Mesenteric fat pad (tissue), 1 donor: ENCODE measurements around the gene PTAR1. TPM values are rescaled to one million over a fixed set of nuclear protein-coding genes. Genes with fewer than 3 reads are reported as not detected.
"Not testable (repeated sequence)": the region's sequence is repeated elsewhere in the genome, so short reads cannot be mapped to it uniquely, and the experiment has no call there.

Experiments
- DNase-seq: peaks from one replicate; pipeline ENCODE4 v3.0.0-alpha.2; 2020; ENCODE audit warnings: low spot score
- long read RNA-seq: library from polyadenylated mRNA; unstranded; transcript quantifications from one replicate; pipeline ENCODE4 v2.0.0, GENCODE V29; 2020
- total RNA-seq: library from RNA; stranded (reverse); fragmentation: NEBNext Ultra II Directional; extraction: Animal tissue kit (Norgen Biotek cat#: 25700); gene quantifications from one replicate; pipeline ENCODE4 v1.2.1, GENCODE V29; 2021
- donor health status: DM: yes; HTN: yes; CAD: no.

PTAR1 gene, protein sequence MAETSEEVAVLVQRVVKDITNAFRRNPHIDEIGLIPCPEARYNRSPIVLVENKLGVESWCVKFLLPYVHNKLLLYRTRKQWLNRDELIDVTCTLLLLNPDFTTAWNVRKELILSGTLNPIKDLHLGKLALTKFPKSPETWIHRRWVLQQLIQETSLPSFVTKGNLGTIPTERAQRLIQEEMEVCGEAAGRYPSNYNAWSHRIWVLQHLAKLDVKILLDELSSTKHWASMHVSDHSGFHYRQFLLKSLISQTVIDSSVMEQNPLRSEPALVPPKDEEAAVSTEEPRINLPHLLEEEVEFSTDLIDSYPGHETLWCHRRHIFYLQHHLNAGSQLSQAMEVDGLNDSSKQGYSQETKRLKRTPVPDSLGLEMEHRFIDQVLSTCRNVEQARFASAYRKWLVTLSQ
- total RNA-seq: 51.6 TPM
- long read RNA-seq, transcript PTAR1-205 (2 exons, 1,689 nt): major isoform, 5 of 13 reads
- long read RNA-seq, partial matches to known transcripts: 1 of 13 reads
- long read RNA-seq, other reads (novel, unspliced or antisense): 6 of 13 reads

DNA sequence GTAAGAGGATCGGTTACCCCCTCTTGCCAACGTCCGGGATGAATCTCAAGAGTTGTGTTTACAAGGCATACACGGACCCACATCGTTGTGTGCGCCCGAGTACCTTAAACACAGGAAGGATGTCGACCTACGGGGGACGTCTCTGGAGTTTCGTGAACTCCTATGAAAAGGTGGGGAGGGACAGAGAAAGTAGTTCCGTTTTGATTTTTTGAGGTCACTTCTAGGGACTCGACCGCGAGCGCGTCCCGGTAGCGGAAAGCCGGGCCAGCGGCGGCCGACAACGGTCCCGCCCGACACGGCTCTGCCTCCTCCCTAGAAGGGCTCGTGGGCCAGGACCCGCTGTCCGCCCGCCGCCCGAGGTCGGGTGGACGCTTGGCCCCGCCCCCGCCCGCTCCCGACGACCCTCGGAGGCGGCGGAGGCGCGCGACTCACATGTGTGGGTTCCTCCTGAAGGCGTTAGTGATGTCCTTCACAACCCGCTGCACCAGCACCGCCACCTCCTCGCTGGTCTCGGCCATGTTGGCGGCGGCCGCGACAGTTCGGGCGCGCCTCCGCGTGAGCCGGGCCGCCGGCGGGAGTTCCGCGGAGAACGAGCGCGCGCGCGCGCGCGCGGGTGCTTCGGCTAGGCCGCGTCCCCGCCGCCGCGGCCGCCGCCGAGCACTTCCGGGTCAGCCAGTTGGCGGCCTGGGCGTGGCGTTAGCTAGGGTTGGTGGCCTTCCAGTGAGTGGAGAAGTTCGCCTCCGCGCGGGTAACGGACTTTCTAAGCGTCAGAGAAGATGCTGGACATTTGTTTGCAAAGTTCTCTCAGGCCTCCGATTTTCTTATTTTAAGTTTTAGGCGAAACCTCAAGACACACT lies at the start of gene PTAR1:
PTAR1 (minus strand) TSS at position 591 of the 857 bp plus-strand sequence; CDS start at position 518, 73 bp downstream.
- peak; percentile 97 for DNase-seq

DNA sequence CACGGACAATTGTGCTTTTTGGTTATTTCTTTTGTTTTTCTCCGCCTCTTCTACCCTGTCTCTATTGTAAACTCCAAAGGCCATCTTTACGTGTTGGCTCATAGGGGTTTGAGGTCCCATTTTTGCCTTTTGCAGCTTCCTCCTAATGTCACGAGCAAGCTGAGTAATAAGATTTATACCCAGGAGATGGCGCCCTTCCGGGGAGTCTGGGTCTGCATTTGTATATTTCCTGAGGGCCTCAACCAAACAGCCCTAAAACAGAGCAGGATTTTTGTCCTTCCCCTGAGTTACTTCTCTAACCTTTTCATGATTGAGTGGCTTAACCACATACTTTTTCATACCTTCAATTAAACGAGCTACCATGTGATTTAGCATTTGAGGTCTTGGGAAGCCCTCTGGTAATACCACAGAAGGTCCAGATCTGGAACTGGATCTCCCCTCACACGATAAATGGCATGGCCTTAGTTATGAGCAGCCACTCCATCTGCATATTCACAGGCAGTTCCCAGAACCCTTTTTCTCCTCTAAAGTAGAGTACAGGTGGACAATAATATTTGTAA lies 49.6 kb upstream of the PTAR1 start:
- DNase-seq: no peak

DNA sequence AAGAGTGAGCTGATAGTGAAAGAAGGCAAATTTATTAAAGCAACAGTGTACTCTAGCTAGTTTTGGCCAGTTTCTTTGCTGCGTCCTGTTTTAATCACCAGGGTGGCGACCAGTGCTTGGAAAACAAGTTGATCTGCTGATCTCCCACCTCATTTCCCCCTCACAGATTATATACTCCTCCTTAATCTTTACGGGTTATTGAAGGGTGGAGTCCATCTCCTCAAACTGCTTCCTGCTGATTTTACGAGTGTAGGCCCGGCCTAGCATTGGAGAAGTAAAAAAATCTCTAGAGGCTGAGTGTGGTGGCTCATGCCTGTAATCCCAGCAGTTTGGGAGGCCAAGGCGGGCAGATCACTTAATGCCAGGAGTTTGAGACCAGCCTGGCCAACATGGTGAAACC lies 46.8 kb upstream of the PTAR1 start:
- DNase-seq: no peak

DNA sequence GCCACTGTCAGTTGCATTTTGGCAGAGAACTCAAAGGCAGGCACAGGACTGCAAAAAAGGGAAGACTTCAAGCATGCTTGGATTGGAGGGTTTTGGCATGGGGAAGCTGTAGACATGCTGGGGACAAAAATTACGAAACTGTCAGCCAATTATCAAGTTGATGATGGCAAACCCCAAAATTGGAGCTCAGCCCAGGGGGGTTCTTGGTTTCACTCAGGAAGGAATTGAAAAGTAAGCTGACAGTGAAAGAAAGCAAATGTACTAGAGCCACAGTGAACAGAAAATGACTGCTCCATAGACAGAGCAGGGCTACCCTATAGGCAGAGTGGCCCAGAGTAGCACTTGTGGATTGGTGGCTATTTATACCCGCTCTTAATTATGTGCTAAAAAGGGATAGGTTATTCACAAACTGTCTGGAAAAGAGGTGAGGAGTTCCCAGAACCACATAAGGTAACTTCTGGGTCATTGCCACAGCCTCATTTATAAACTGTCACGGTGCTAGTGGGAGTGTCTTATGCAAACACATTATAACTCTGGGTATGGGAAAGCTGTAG lies 46.2 kb upstream of the PTAR1 start:
- DNase-seq: no peak

DNA sequence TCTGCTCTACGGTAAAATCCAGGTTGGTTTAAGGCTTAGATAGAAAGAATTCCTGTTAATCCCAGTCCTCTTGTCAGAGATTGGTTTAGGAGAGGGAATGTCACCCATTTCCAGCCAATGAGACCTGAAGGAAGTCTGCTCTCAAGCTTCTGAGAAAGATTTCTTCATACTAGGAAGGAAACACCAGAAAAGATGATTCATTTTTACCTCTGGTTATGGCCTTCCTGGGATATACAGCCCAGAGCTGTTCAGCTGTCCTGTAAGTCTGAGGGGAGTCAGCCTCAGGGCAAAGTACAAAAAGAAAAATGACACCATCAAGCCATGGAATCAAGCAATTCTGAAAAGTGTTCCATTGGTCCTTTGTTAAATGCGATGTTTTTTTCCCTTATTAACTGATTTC lies 42.2 kb upstream of the PTAR1 start:
- DNase-seq: no peak

DNA sequence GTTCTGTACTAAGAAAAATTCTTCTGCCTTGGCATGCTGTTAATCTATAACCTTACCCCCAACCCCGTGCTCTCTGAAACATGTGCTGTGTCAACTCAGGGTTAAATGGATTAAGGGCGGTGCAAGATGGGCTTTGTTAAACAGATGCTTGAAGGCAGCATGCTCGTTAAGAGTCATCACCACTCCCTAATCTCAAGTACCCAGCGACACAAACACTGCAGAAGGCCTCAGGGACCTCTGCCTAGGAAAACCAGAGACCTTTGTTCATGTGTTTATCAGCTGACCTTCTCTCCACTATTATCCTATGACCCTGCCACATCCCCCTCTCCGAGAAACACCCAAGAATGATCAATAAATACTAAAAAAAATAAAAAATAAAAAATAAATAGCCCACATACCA lies 40.2 kb upstream of the PTAR1 start:
- not testable (repeated sequence) for DNase-seq

DNA sequence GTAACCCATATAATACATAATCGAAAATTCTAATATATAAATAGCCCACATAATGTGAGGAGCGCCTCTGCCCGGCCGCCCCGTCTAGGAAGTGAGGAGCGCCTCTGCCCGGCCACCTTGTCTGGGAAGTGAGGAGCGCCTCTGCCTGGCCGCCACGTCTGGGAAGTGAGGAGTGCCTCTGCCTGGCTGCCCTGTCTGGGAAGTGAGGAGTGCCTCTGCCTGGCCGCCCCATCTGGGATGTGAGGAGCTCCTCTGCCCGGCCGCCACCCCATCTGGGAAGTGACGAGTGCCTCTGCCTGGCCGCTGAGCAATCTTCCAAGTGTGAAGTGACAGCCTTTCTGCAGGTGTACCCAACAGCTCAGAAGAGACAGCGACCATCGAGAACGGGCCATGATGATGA lies 39.7 kb upstream of the PTAR1 start:
- not testable (repeated sequence) for DNase-seq

DNA sequence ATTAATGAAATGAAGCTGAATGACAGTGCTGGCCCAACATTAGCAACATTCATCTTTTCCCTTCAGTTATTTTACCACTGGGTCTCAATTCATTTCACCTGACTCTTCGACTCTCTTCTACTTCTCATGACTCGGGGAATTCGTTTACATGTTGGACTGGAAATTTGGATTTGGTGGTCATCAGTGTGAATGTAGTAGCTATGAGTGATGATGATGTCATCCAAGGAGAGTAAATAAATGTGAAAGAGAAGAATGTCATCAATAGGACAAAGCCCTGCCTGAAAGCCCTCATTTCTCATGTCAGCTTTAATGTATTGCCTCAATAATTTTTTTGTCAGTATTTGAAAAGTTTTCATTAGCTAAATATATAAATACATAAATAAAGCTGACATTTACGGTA lies 38.9 kb upstream of the PTAR1 start:
- DNase-seq: no peak

DNA sequence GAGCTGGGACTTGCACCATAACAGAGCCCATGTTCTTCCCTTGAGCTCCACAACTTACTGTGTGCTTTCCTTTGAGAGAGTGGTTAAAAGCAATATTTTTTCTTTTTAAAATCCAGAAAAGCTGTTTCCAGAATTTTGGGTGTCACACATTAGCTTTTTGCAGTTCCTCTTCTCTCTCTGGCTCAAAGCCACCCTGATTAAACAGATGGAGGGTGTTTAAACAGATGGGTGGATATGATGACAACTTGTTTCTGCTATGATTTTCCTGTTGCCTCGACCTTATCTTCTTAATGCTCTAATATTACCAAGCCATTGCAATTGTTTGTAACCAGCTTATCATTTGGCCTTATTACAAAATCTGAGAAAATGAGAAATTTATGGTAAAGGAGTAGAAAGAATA lies 37.9 kb upstream of the PTAR1 start:
- DNase-seq: no peak

DNA sequence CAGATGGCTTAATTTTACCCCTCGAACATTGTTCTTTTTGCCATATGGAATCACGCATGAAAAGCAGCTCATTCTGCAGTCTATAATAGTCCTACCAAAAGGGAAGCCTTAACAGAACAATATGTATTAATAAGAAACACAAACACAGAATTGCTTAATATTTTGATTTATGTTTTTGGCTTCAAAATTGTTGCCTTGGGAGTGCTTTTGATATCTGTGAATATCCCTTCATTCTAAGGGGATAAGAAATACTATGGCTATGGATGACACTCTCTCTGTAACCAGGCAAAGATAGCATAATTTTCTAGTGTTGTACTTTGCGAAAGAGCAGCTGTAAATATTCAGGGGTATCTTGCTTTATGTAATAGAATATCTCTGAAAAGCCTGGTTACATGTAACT lies 34.5 kb upstream of the PTAR1 start:
- DNase-seq: no peak

DNA sequence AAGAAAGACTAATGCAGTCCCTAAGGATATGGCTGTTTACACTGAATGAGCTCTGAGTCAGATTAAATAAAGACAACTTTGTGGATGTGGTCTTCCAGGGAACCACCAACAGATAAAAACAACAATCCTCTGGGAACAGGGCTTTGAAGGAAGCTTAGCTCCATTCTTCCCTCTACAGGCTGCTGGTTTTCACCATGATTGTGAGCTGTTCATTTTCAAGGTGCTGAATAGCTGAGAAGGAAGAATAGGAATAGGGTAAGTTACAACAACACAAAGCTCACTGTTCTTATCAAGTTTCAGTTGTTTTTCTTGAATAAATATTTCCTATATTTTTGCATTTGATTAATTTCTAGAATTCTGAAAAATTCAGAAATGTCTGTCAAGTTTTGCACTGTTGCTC lies 25.9 kb upstream of the PTAR1 start:
- no peak for DNase-seq

DNA sequence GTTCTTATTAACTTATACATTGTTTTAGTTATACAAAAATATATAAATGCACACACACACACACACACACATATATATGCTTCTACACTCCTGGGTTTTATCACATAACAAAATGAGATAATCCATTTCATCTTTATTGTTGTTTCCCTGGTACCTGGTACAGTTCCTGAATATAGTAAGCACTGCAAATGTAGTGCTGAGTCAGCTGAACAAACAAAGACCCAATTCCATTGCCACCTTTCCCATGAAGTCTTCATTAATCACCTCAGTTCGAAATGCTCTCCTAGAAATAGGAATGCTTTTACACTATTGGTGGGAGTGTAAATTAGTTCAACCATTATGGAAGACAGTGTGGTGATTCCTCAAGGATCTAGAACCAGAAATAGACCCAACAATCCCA lies 13.4 kb upstream of the PTAR1 start:
- no peak for DNase-seq

DNA sequence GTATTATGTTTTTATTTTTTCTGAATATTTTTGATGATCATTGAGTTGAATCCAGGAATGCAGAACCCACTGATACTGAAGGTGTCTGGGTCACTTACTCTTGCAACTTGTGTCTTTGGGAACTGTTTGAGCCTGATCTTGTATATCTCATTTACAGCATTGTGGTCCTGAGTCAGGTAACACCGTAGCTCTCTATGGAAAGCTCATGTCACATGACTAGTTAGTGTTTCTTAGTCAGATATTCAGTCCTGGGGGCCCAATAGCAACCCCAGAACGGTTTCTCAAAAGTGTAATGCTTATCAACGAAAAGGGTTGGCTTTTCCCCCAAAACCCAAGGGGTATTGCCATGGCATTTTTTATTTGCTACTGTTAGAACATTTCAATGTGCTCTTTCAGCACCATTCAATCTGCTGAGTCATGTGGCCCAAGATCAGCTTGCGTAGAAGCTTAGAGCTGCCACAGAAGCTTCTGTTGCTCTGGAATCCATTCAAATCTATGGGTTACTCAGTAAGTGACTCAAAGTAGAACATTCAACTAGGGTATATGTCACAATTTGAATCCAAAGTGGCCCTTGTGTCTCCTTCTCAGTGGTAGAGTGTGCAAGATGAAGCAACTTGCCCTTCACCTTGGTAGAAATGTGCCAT lies 12.1 kb upstream of the PTAR1 start:
- no peak for DNase-seq

DNA sequence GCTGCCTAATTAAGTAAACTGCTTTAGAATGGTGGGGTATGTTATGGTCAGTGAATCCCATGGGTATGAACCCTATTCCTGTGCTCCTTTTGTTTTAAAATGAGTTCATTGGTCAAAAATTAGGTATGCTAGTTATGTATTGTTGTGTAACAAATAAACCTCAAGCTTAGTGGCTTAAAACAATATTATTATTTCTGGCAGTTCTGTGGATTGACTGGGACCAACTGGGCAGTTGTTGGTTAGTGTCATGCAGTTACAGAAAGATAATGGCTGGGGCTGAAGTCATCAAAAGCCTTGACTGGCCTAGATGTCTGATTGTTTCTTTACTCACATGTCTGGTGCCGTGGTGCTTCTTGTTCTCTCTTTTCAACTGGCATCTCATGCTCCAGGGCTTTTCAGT lies 8.9 kb upstream of the PTAR1 start:
- DNase-seq: no peak

DNA sequence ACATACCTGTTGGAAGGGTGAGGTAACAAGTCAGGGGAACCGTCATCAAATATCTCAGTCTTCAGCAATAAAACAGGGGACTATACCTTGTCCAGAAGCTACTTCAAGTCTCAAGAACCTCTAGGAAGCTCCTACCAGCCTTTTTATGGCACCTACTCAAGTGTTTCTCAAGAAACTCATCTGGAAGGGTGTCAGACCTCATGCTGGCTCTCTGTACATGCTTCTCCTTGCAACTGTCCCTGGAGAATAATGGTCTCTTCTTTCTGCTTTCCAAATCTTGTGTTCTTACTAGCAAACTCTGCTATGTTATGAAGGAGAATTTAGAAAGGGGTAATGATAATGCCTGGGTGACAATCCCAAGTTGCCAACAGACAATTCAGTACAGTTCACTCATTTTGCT lies 8.3 kb upstream of the PTAR1 start:
- DNase-seq: no peak

DNA sequence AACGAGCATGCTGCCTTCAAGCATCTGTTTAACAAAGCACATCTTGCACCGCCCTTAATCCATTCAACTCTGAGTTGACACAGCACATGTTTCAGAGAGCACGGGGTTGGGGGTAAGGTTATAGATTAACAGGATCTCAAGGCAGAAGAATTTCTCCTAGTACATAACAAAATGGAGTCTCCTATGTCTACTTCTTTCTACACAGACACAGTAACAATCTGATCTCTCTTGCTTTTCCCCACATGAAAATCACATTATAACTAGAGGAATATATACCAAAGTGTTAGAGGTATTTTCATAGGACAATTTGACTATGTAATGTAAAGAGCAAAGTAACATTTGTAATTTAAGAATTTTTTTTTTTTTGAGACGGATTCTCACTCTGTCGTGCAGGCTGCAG lies 4.1 kb upstream of the PTAR1 start:
- not testable (repeated sequence) for DNase-seq

DNA sequence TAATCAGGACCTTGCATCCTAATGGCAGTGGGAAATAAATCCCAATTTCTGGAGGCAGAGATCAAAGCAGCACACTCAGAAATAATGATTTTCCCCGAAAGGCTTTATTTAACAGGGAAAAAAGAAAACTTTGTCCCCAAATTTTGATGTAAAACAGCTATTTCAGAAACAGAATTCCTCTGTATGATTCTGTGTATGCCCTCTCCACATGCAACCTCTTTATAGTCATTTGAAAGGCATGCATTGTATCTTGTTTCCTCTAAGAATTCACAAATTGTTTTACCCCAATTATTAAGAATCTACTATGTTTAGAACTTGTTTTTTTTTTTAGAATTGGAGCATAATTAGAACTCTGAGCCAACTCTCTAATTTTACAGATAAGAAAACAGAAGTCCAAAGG lies 2.7 kb upstream of the PTAR1 start:
- DNase-seq: no peak

DNA sequence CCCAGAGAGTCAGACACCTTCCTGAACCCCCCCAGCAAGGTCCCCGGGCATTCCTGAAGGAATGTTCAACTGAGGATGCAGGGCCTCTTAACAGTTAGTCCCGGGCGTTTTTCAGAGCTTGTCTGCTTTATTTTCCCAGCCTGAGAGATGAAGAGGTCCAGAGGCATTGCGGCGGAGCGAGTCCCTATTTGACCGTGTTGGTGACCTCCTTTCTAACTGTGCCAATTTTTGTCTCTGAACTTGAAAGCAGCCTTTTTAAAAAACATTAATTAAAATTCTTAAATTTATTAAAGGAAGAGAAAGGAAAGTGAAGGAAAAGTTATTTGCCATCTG lies 433 bp upstream of the PTAR1 start:
- DNase-seq: no peak

DNA sequence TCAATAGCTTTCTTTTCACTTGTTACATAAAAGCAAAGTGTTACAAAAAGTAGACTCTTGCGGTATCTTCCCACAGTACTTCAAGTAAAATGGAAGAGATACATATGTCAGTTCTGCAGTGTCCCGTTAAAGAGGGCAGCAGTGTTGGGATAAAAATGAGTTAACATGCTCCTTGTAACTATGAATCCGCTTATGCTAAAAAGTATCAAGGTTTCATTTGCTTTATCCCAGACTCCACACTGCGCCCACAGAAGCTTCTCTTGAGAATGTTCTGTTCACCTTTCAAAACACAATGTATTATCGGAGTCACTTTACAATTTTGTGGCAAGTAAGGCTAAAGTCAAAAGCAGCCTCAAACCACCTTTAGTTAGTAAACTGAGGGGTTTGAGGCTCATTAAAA lies 790 bp downstream of the PTAR1 start:
- DNase-seq: no peak

DNA sequence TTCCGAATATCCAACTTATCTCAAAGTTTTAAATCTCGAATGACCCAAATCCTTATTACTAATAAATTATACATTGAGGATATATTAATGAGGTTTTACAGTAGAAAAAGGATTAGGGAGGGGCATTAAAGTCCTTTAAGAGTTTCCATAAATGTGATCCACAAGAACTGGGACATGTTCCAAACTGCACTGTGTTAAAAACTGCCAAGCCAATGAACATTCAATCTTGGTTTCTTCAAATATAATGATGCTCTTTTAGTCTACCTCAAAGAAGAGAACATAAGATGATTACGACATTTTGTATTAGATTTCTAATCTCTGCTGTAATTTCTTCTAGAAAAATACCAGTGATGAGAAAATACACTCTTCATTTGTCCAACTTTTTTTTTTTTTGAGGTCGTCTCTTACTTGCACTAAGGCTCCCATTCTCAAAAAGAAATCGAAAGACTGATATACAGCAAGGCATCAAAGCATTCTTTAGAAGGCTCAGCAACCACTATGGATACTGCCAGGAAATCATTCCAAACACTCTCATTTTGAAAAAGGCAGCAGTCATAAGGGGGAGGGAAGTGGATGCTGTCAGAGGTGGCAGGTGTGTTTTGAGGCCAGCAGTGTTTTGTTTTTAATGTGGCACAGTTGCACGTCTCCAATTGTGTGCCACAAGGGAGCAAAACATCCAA lies 1.7 kb downstream of the PTAR1 start:
- DNase-seq: no peak

DNA sequence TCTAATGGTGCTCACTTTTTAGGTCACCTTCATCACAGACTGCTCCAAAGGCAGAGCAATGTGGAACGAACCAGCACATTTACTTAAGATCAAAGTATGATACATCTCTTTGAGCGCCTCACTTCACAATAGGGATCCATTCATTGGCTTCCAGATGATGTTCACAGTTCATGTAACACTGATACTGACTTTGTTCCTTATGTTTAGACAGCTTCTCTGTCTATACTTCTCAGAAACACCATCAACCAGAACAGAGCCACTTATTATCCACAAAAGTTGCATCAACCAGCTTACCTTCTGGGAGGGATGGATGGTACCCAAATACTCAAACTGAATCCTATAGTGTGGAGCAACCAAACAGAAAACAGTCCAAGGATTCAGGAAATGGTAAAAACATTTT lies 4.6 kb downstream of the PTAR1 start:
- no peak for DNase-seq
